Measurements from ENCODE around the gene IFFO2. TPM values are rescaled to one million over a fixed set of nuclear protein-coding genes. Genes with fewer than 3 reads are reported as not detected.

IFFO2 gene
- total RNA-seq, 2 donors from 2014 or later: 24.8 to 27.7 TPM

- H3K4me1 ChIP-seq (ENCODE audit: control insufficient read depth in 1 of 2, low read depth in 2 of 2): peaks cover 45 to 92% of the 10 kb centered on the region in 2 donors
- TF ChIP-seq CTCF (IDR thresholded peaks at IDR 0.05): no peak
- H3K36me3 ChIP-seq: no peaks in the 10 kb centered on the region
- ATAC-seq (ENCODE audit: insufficient number of reproducible peaks, low FRiP score, low read depth): no peak
- H3K27ac ChIP-seq: no peak overlapping the region
- DNase-seq (ENCODE audit: low spot score): no peak
- H3K4me3 ChIP-seq: no peak overlapping the region
- no peaks in the 10 kb centered on the region for H3K9me3 ChIP-seq
- no peaks in the 10 kb centered on the region for H3K27me3 ChIP-seq (replicated peaks; ENCODE audit: insufficient read depth)
Observed at GRCh38 chr1:18943914-18944572, 12.4 kb downstream of the IFFO2 start.

DNA sequence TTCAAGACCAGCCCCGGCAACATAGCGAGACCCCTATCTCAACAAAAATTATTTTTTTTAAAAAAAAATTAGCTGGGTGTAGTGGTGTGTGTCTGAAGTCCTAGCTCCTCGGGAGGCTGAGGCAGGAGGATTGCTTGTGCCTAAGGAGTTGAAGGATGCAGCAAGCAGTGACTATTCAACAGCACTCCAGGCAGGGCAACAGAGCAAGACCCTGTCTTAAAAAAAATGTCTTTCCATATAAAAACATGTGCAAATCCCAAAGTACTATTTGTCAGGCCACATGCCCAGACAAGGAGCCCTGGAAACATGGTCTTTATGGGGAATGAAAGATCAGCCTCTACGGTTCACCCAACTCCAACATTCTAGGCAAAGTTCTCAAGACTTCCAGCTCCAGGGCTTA, 13.3 kb downstream of the IFFO2 start:
- H3K9me3 ChIP-seq: no peaks in the 10 kb centered on the region
- ATAC-seq (ENCODE audit: insufficient number of reproducible peaks, low FRiP score, low read depth) (no peak), DNase-seq (ENCODE audit: low spot score) (no peak)
- no peaks in the 10 kb centered on the region for H3K27me3 ChIP-seq (replicated peaks; ENCODE audit: insufficient read depth)
- TF ChIP-seq CTCF (IDR thresholded peaks at IDR 0.05): no peak
- H3K27ac ChIP-seq: no peak overlapping the region
- no peaks in the 10 kb centered on the region for H3K36me3 ChIP-seq
- H3K4me3 ChIP-seq: no peak overlapping the region
- peaks cover 42 to 92% of the 10 kb centered on the region in 2 donors for H3K4me1 ChIP-seq (ENCODE audit: control insufficient read depth in 1 of 2, low read depth in 2 of 2)

- DNase-seq (ENCODE audit: low spot score) (no peak), ATAC-seq (ENCODE audit: insufficient number of reproducible peaks, low FRiP score, low read depth) (no peak)
- no peak overlapping the region for H3K4me3 ChIP-seq
- no peaks in the 10 kb centered on the region for H3K9me3 ChIP-seq
- peak overlapping the region in 1 of 2 donors; percentile 10 for H3K27ac ChIP-seq
- no peaks in the 10 kb centered on the region for H3K36me3 ChIP-seq
- H3K4me1 ChIP-seq (ENCODE audit: control insufficient read depth in 1 of 2, low read depth in 2 of 2): peaks cover 36 to 90% of the 10 kb centered on the region in 2 donors
- TF ChIP-seq CTCF (IDR thresholded peaks at IDR 0.05): no peak
- H3K27me3 ChIP-seq (replicated peaks; ENCODE audit: insufficient read depth): no peaks in the 10 kb centered on the region
Observed at GRCh38 chr1:18942340-18942739, 14.1 kb downstream of the IFFO2 start.

DNA sequence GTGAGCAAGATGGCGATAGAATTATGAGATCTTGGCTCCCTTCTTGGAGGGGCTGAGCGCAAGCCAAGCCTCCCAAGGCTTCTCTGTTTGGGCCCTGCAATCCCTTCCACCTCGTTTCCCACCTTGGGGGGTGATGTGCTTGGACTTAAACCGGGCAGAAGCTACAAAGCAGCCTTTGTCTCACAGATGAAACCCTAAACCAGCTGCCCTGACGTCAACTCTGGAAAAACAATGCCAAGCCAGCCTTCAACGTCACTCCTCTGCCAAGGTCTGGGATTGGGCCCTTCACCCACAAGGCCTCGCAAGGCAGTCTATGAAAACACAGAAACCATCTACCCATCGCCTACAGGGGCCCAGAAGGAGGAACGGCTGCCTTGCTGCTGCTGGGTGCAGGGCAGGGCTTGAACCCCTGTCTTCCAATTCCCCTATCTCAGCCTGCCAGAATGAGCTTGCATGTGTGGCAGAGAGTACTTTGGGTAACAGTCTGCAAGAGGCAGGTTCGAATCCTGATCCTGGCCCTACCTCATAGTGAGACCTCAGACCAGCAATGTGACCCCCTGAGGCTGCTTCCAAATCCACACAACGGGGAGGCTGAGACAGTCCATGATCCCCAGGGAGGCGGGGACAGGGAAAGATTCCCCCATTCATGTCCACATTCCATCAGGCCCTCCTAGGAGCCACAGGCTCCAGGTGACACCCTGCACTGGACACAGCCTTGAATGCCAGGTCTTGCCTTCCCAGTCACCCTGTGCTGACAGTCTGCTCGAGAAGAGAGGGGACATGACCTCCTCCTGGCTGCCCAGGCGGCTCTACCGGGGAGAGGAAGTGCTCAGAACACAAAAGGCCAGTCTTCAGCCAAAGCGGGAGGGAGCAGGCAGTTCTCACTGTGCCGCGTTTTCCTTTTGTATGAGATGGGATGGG, 15.0 kb downstream of the IFFO2 start:
- Histone ChIP-seq H3K27me3 (replicated peaks; ENCODE audit: insufficient read depth) (no peaks in the 10 kb centered on the region), H3K27ac (peak overlapping the region in 1 of 2 donors; percentile 10), H3K36me3 (no peaks in the 10 kb centered on the region), H3K9me3 (no peaks in the 10 kb centered on the region), H3K4me3 (no peak overlapping the region), H3K4me1 (ENCODE audit: control insufficient read depth in 1 of 2, low read depth in 2 of 2) (peaks cover 30 to 86% of the 10 kb centered on the region in 2 donors)
- no peak for ATAC-seq (ENCODE audit: insufficient number of reproducible peaks, low FRiP score, low read depth)
- no peak for TF ChIP-seq CTCF (IDR thresholded peaks at IDR 0.05)
- DNase-seq (ENCODE audit: low spot score): no peak

- DNase-seq (ENCODE audit: low spot score): no peak
- Histone ChIP-seq H3K27ac (no peak overlapping the region), H3K4me1 (ENCODE audit: control insufficient read depth in 1 of 2, low read depth in 2 of 2) (peaks cover 30 to 77% of the 10 kb centered on the region in 2 donors), H3K9me3 (no peaks in the 10 kb centered on the region), H3K36me3 (no peaks in the 10 kb centered on the region), H3K27me3 (replicated peaks; ENCODE audit: insufficient read depth) (no peaks in the 10 kb centered on the region), H3K4me3 (no peak overlapping the region)
- ATAC-seq (ENCODE audit: insufficient number of reproducible peaks, low FRiP score, low read depth): no peak
- TF ChIP-seq CTCF (IDR thresholded peaks at IDR 0.05): no peak
Observed at GRCh38 chr1:18940303-18941020, 16.0 kb downstream of the IFFO2 start.
